Activated CD8-positive, alpha-beta T cell treated with anti-CD3 and anti-CD28 coated beads for 36 hours (primary cell): ENCODE data around the gene SLC12A7. TPM values are rescaled to one million over a fixed set of nuclear protein-coding genes. Genes with fewer than 3 reads are reported as not detected.
"Not testable (repeated sequence)": the region's sequence is repeated elsewhere in the genome, so short reads cannot be mapped to it uniquely, and the experiment has no call there.

Experiments
- ATAC-seq: fragments of 200-7000 bp; cut with Tn5 transposase; one replicate; pipeline ENCODE4 v1.10.0; 2021; ENCODE audit warnings: mild to moderate bottlenecking, moderate library complexity
- CTCF ChIA-PET: fragments of 350-600 bp; sonication (Branson Sonifier 250); formaldehyde crosslinking; loops from one replicate; lab custom pipeline; 2021; ENCODE audit warnings: antibody characterized with exemption; lab: Charles Lee
- POLR2A ChIA-PET: fragments of 350-600 bp; sonication (Branson Sonifier 250); formaldehyde crosslinking; loops from one replicate; lab custom pipeline; 2021; ENCODE audit warnings: antibody characterized with exemption; lab: Charles Lee
- DNase-seq: peaks from one replicate; pipeline ENCODE4 v3.0.0-alpha.2; 2020
- H3K27ac Mint-ChIP-seq: one replicate; pipeline ENCODE4 v1.8.0; 2021; ENCODE audit warnings: mild to moderate bottlenecking, mixed read lengths
- H3K27me3 Mint-ChIP-seq: one replicate; pipeline ENCODE4 v1.8.0; 2021; ENCODE audit warnings: mixed read lengths
- H3K36me3 Mint-ChIP-seq: one replicate; pipeline ENCODE4 v1.8.0; 2021; ENCODE audit warnings: low read depth, mixed read lengths
- H3K4me1 Mint-ChIP-seq: one replicate; pipeline ENCODE4 v1.8.0; 2021; ENCODE audit warnings: low read depth, mixed read lengths
- H3K4me3 Mint-ChIP-seq: one replicate; pipeline ENCODE4 v1.8.0; 2021; ENCODE audit warnings: mild to moderate bottlenecking, moderate library complexity, mixed read lengths
- H3K9me3 Mint-ChIP-seq: one replicate; pipeline ENCODE4 v1.8.0; 2021; ENCODE audit warnings: mixed read lengths
- intact Hi-C: fragments of 100-400 bp; cut with micrococcal nuclease; formaldehyde crosslinking; loops from one replicate; pipeline ENCODE4 v1.10.0; 2022
- total RNA-seq, 2 experiments: library from RNA; stranded (reverse); gene quantifications; one replicate each; pipeline ENCODE4 v1.2.3, GENCODE V29; 2021
- TF ChIP-seq, protein P1 (sequence below): fragments of 200-600 bp; IDR thresholded peaks from one replicate; pipeline ENCODE4 v1.8.0; 2022; ENCODE audit warnings: antibody characterized with exemption, mild to moderate bottlenecking

SLC12A7 gene
- total RNA-seq, 2 experiments from 2014 or later: 21.6 to 24.8 TPM

DNA sequence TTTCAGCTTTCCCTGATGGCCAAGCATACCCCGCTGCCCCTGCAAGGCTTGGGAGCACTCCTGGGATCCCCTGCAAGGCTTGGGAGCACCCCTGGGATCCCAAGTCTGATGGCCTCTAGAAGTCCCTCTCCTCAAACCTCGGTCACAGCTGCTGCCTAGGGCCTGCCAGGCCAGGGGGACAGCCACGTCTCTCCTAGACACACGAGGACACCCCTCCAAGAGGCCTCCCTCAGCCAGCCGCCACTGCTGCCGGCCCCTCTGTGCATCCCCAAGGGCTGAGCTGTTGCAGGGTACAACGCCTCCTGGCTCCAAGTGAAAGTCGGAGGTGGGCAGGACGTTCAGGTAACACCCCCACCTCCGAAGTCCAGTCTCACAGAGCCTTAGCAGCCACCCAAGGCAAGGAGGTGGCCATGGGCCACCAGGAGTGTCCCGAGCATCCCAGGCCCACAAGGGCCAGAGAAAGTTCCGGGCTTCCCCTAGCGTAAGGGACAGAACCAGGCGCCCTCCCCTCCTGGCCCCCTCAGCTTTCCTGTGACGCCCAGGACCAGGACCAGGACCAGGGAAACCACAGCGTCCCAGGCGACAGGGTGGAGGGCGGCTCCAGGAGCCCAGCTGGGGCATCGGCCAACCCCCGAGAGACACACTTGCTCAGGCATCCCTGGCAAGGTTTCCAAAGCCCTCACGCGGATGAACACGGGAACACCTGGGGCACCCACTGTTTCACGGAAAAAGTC lies 17.3 kb upstream of the SLC12A7 start:
- Mint-ChIP-seq H3K36me3 (no peaks in the 10 kb centered on the region), H3K4me1 (no peaks in the 10 kb centered on the region), H3K4me3 (no peak overlapping the region), H3K27me3 (peaks cover 2% of the 10 kb centered on the region), H3K27ac (no peak overlapping the region), H3K9me3 (no peaks in the 10 kb centered on the region)
- no peak for DNase-seq
- POLR2A ChIA-PET: no interaction called here
- TF ChIP-seq, protein P1, sequence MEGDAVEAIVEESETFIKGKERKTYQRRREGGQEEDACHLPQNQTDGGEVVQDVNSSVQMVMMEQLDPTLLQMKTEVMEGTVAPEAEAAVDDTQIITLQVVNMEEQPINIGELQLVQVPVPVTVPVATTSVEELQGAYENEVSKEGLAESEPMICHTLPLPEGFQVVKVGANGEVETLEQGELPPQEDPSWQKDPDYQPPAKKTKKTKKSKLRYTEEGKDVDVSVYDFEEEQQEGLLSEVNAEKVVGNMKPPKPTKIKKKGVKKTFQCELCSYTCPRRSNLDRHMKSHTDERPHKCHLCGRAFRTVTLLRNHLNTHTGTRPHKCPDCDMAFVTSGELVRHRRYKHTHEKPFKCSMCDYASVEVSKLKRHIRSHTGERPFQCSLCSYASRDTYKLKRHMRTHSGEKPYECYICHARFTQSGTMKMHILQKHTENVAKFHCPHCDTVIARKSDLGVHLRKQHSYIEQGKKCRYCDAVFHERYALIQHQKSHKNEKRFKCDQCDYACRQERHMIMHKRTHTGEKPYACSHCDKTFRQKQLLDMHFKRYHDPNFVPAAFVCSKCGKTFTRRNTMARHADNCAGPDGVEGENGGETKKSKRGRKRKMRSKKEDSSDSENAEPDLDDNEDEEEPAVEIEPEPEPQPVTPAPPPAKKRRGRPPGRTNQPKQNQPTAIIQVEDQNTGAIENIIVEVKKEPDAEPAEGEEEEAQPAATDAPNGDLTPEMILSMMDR: no peak
- CTCF ChIA-PET: interaction anchor here (1.0 kb wide), 1 partner anchor 11 kb away, joined by 3 read pairs; no protein-coding TSS in a partner anchor
- ATAC-seq: no peak
- intact Hi-C loops: no loop called here

- no peak overlapping the region for H3K4me3 Mint-ChIP-seq
- intact Hi-C loops: no loop called here
- DNase-seq (no peak), ATAC-seq (no peak)
- H3K27me3 Mint-ChIP-seq: peaks cover 2% of the 10 kb centered on the region
- H3K27ac Mint-ChIP-seq: no peak overlapping the region
- H3K36me3 Mint-ChIP-seq: no peaks in the 10 kb centered on the region
- POLR2A ChIA-PET: no interaction called here
- H3K9me3 Mint-ChIP-seq: no peaks in the 10 kb centered on the region
- H3K4me1 Mint-ChIP-seq: no peaks in the 10 kb centered on the region
- CTCF ChIA-PET: interaction anchor here (0.8 kb wide), 1 partner anchor 13 kb away, joined by 3 read pairs; no protein-coding TSS in a partner anchor
- TF ChIP-seq, protein P1: no peak
These were observed 16.3 kb upstream of the SLC12A7 start for GRCh38 chr5:1127959-1128785.

GRCh38 chr5:1125695-1126094 lies 13.8 kb upstream of the SLC12A7 start:
- CTCF ChIA-PET: interaction anchor here (1.2 kb wide), 1 partner anchor 15 kb away, joined by 3 read pairs; no protein-coding TSS in a partner anchor
- intact Hi-C loops, DNase-seq, H3K27ac Mint-ChIP-seq, POLR2A ChIA-PET, H3K9me3 Mint-ChIP-seq, H3K27me3 Mint-ChIP-seq, H3K4me3 Mint-ChIP-seq, H3K36me3 Mint-ChIP-seq, ATAC-seq, H3K4me1 Mint-ChIP-seq: not testable (repeated sequence)

DNA sequence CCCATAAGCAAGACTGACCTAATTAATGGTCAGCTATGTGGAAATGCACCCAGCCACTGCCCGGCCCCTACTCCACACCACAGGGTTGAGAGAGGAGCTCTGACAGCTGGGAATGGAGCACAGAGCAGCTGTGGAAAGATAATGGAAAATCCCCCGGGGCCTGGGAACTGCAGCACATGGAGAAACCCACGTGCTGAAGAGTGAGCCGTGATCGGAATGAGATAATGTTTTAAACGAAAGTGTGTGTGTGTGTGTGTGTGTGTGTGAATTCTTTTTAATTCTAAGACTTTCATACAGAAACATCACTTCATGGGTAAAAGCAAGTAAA lies 13.1 kb upstream of the SLC12A7 start:
- Mint-ChIP-seq H3K4me1 (no peaks in the 10 kb centered on the region), H3K9me3 (no peaks in the 10 kb centered on the region), H3K27ac (no peak overlapping the region), H3K36me3 (no peaks in the 10 kb centered on the region), H3K27me3 (no peaks in the 10 kb centered on the region), H3K4me3 (no peak overlapping the region)
- ChIA-PET POLR2A (interaction anchor here (0.7 kb wide), 1 partner anchor 13 kb away, joined by 3 read pairs; no protein-coding TSS in a partner anchor), CTCF (interaction anchor here (1.0 to 1.6 kb wide), 3 partner anchors 11 to 201 kb away, joined by 3 to 9 read pairs (median 5); no protein-coding TSS in a partner anchor)
- intact Hi-C loops: no loop called here
- DNase-seq (no peak), ATAC-seq (no peak)
- TF ChIP-seq, protein P1: no peak

DNA sequence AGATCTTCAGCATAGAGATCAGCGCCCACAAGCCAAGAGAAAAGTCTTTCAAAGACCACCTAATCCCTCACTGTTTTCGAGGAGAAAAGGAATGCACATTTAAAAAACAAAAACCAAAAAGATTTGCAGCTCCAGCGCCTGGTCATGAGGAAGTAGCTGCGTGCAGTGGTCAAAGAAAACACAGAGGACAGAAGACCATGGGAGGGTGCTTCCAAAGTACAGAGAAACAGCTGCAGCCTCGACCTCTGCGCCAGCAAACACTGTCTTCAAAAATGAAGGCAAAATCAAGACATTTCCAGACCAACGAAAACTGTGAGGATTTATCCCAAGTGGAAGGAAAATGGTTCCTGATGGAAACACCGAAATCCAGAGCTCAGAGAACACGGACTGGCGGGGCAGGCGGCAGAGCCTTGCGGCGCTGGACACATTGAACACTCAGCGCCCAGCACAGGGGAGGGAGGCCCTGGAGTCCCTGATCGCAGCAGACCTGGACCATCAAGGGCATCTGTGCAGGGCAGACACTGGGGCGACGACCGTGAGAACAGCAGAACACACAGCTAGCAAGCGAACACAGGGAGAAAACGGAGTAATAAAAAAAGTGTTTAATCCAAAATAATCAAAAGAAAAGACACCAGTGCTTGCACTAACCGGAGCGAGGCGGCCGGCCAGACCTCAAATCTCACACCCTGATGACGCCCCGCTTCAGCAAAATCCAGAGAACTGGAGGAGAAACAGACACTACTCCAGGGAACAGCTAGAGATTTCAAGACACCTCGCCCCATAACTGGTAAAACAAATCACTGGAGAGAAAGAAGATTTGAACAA lies 12.6 kb upstream of the SLC12A7 start:
- ATAC-seq (no peak), DNase-seq (no peak)
- Mint-ChIP-seq H3K4me1 (no peaks in the 10 kb centered on the region), H3K27me3 (no peaks in the 10 kb centered on the region), H3K36me3 (no peaks in the 10 kb centered on the region), H3K4me3 (no peak overlapping the region), H3K9me3 (no peaks in the 10 kb centered on the region), H3K27ac (no peak overlapping the region)
- CTCF ChIA-PET: interaction anchor here (0.8 to 1.6 kb wide), 5 partner anchors 10 to 201 kb away, joined by 3 to 9 read pairs (median 4); no protein-coding TSS in a partner anchor
- POLR2A ChIA-PET: interaction anchor here (0.7 kb wide), 1 partner anchor 14 kb away, joined by 3 read pairs; no protein-coding TSS in a partner anchor
- TF ChIP-seq, protein P1: no peak
- intact Hi-C loops: no loop called here
